NCI-H82 (cell line): Measurements from ENCODE around the gene ATAD3B.
"Not testable (repeated sequence)": the region's sequence is repeated elsewhere in the genome, so short reads cannot be mapped to it uniquely, and the experiment has no call there.

Experiments
- DNase-seq: peaks from one replicate; lab custom pipeline; 2025; lab: John Stamatoyannopoulos, UW

ATAD3B gene, protein sequence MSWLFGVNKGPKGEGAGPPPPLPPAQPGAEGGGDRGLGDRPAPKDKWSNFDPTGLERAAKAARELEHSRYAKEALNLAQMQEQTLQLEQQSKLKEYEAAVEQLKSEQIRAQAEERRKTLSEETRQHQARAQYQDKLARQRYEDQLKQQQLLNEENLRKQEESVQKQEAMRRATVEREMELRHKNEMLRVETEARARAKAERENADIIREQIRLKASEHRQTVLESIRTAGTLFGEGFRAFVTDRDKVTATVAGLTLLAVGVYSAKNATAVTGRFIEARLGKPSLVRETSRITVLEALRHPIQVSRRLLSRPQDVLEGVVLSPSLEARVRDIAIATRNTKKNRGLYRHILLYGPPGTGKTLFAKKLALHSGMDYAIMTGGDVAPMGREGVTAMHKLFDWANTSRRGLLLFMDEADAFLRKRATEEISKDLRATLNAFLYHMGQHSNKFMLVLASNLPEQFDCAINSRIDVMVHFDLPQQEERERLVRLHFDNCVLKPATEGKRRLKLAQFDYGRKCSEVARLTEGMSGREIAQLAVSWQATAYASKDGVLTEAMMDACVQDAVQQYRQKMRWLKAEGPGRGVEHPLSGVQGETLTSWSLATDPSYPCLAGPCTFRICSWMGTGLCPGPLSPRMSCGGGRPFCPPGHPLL

GRCh38 chr1:1471389-1472052 is at the start of gene ATAD3B:
Gene ATAD3B (plus strand): TSS chr1:1471765. CDS start chr1:1471885, 120 bp downstream.
- peak; percentile 98 for DNase-seq

DNA sequence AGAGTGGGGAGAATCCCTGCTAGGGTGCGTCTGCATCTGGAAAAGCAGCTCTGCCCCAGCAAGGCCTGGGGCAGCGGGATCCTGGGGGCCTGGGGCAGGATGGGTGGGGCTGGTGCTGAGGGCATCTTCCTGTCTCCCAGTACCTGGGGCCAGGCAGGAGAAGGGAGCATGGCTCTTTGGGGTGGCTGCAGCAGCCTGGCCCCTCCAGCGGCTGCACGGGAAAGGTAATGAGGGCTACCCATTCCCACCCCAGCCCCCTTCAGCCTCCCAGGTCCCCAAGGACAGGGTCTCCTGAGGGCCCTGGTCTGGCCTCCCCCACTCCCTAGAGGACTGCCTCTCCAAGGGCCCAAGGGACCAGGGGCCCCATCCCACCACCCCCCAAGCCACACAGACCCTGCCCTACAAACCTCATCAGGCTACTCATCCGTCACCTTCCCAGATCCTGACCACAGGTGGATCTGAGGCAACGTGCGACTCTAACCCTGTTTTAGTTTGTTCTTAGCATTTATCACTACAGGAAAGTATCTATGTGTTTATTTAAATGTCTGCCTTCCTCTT is 49.6 kb upstream of the ATAD3B start:
- no peak for DNase-seq

DNA sequence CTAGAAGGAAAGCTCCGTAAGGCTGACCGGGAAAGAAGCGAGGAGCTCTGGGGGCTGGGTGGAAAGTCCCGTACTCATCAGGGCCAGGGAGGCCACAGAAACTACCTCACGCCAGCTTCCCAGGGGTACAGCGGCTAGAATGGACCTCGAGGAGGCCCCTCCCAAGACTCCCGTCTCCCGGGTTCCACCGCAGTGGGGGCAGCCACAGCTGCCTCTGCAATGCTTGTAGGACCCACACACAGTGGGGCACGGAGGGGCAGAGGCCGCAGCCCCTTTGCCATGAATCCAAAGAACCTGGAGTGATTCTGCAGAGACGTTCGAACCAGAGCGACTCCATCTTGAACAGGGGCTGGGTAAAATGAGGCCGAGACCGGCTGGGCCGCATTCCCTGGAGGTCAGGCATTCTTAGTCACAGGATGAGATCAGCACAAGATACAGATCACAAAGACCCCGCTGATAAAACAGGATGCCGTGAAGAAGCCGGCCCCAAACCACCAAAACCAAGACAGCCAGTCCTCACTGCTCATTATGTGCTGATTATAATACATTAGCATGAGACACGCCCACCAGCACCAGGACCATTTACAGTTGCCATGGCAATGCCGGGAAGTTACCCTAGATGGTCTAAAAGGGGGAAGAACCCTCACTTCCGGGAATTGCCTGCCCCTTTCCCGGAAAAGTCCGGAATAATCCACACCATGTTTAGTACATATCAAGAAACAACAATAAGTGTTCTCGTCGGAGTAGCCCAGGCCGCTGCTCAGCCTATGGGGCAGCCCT is 48.9 kb upstream of the ATAD3B start:
- peak; percentile 38 for DNase-seq

DNA sequence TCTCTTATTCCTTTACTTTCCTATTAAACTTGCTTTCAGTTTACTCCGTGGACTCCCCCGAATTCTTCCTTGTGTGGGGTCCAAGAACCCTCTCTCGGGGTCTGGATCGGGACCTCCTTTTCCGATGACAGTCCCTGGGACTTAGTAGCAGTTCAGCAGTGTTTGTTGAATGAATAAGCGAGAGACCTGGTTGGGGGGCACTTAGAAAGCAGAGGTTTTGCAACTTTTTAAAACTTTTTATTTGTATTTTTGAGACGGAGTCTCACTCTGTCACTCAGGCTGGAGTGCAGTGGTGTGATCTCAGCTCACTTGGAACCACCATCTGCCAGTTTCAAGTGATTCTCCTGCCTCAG is 48.3 kb upstream of the ATAD3B start:
- no peak for DNase-seq

- DNase-seq, result no peak
Observed at GRCh38 chr1:1424707-1425106, 46.9 kb upstream of the ATAD3B start.

DNA sequence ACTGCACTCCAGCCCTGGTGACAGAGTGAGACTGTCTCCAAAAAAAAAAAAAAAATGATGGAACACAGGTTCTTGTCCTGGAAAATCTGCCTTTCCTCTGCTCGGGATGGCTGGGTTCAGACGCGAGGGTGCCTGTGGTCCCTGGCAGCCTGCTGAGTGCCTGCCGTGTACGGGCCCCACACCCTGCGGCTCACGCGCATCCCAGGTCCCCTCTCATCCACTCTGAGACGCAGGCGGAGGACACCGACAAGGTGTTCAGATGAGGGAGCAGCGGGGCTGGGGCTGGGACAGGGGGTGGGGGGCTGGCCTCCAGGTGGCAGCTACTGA is 46.2 kb upstream of the ATAD3B start:
- DNase-seq, result no peak

- no peak for DNase-seq
Observed at GRCh38 chr1:1425753-1426495, 45.6 kb upstream of the ATAD3B start.

DNA sequence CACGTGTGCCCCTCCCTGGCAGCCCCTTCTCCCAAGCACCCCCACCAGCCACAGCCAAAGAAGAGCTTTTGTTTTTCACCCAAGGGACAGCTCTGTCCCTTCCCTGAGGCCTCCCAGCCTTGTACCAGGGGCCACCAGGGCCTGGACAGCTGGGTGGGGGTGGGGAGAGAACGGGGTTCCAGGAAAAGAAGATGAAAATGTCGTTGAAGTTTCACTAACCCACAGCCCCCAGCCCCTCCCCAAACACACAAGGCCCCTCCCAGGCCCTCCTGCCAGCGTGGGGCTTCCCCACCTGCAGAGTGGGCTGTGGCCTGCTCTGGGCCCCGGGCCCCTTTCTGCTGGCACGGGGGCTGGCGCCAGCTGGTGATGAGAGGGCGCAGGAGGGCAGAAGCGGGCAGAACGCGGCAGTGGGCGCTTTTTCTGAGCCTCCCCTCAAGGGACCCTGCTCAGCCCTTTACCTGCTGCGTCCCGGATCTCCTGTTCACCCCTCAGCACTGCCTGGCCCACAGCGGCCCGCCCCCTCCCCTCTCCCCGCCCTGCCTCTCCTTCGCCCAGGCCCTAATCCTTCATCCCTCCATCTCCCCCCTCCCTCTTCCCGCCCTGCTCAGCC is 45.0 kb upstream of the ATAD3B start:
- DNase-seq, result no peak

DNA sequence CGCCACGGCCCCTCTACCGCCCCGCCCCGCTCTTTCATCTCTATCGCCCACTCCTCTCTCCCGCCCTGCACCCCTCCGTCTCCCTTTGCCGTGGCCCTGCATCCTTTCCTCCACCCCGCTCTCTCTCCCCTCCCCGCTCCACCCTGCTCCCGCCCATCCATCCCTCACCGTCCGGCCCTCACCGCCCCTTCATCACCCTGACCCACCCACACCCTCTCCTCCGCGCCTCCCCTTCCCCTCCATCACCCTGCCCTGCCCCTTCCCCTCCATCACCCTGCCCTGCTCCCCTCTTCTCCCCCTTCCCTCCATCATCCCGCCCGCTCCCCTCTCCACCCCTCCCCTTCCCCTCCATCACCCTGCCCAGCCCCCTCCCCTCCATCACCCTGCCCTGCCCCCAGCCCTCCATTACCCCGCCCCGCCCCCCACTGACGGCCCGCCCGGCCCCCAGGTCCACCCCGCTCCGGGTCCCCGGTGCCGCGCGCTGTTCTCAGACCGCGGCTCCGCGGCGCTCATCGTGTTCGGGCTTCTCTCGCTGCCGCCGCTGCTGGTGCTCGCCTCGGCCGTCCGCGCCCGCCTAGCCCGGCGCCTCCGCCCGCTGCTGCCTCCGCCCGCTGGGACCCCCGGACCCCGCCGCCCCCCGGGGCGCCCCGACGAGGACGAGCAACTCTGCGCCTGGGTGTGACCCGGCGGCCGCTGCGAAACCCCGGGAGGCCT is 44.3 kb upstream of the ATAD3B start:
- peak; percentile 99 for DNase-seq

GRCh38 chr1:1427820-1428148 is 43.8 kb upstream of the ATAD3B start:
- DNase-seq, result peak; percentile 46

- DNase-seq, result peak; percentile 57
Observed at GRCh38 chr1:1428174-1428573, 43.4 kb upstream of the ATAD3B start.

DNA sequence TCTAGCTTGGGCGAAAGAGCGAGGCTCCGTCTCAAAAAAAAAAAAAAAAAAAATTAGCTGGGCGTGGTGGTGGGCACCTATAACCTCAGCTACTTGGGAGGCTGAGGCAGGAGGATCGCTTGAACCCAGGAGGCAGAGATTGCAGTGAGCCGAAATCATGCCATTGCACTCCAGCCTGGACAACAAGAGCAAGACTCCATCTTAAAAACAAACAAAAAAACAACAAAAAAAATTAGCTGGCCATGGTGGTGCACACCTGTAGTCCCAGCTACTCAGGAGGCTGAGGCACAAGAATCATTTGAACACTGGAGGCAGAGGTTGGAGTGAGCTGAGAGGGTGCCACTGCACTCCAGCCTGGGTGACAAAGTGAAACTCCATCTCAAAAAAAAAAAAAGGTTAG is 42.6 kb upstream of the ATAD3B start:
- not testable (repeated sequence) for DNase-seq

GRCh38 chr1:1429671-1430073 is 41.9 kb upstream of the ATAD3B start:
- DNase-seq, result no peak

- peak; percentile 97 for DNase-seq
Observed at GRCh38 chr1:1430114-1430982, 41.2 kb upstream of the ATAD3B start.

GRCh38 chr1:1430992-1431844 is 40.3 kb upstream of the ATAD3B start:
- peak; percentile 74 for DNase-seq

- DNase-seq, result peak; percentile 55
Observed at GRCh38 chr1:1431845-1432273, 39.7 kb upstream of the ATAD3B start.

DNA sequence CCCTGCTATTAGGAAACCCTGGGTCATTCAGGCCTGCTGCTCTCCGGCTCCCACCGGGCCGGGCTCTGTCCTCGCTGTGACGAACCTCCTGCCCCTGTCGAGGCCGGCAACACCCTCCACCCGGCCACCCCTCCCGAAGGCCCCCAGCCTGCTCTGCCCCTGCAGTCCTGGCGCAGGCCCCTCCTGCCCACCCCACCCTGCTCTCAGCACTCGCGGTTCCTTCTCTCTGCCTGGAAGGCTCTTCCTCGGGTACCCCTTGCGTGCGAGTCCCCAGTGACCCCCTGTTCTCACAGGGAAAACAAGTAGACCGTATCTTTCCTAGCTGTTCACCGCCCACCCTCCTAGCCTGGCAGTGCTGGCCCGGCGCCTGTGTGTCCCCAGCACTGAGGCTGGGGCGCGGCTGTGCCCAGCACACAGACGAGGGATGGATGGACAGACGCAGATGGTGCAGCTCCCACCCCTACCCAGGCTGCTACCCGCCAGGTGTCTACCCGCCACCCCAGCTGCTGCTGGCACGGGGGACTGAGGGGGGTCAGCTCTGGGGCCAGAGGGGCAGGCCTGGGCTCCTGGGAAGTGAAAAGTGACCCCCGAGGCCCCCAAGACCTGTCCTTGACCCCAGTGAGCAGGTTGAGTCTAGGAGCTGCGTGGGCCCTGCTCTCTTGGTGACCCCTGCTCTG is 39.2 kb upstream of the ATAD3B start:
- no peak for DNase-seq
